Stomach (tissue), 9 donors: ENCODE data around the gene GOLPH3. TPM values are rescaled to one million over a fixed set of nuclear protein-coding genes. Genes with fewer than 3 reads are reported as not detected.

Experiments
- DNase-seq, 2 donors: peaks; one replicate each; pipeline versions ENCODE4 v3.0.0 to v3.0.0-alpha.2; 2013 to 2019
- H3K27ac ChIP-seq, 5 donors: fragments of 200-600 bp in 4 of 5; sonication (generic) in 4 of 5; one replicate each; pipeline ENCODE4 v1.5.1; 2013 to 2019; ENCODE audit warnings: mild to moderate bottlenecking in 1 of 5, moderate library complexity in 1 of 5
- H3K27me3 ChIP-seq, 3 donors: fragments of 200-600 bp; sonication (generic); one replicate each; pipeline ENCODE4 v1.5.1; 2017 to 2019; ENCODE audit warnings: mixed run types in 1 of 3
- H3K36me3 ChIP-seq, 4 donors: fragments of 200-600 bp; sonication (generic); 1 replicate in 3 of 4; 2 replicates in 1 of 4; pipeline ENCODE4 v1.5.1; 2016 to 2019
- H3K4me1 ChIP-seq, 4 donors: fragments of 200-600 bp; sonication (generic); one replicate each; pipeline ENCODE4 v1.5.1; 2016 to 2019
- H3K4me3 ChIP-seq, 4 donors: fragments of 200-600 bp; sonication (generic) in 3 of 4; one replicate each; pipeline ENCODE4 v1.5.1; 2016 to 2019; ENCODE audit warnings: mild to moderate bottlenecking in 1 of 4
- H3K9me3 ChIP-seq, 4 donors: fragments of 200-600 bp; sonication (generic); one replicate each; pipeline ENCODE4 v1.5.1; 2016 to 2019
- EP300 ChIP-seq: sonication (generic); formaldehyde crosslinking; IDR thresholded peaks from one replicate; pipeline ENCODE4 v1.6.1; 2017; ENCODE audit warnings: antibody characterized with exemption
- POLR2A ChIP-seq, 4 donors: fragments of 450-650 bp; IDR thresholded peaks; one replicate each; pipeline ENCODE4 v1.6.1; 2016; ENCODE audit warnings: antibody characterized with exemption in 4 of 4, control low read depth in 2 of 4, mild to moderate bottlenecking in 1 of 4, moderate library complexity in 1 of 4
- POLR2AphosphoS5 ChIP-seq, 3 donors: sonication (generic); formaldehyde crosslinking; IDR thresholded peaks; one replicate each; pipeline ENCODE4 v1.6.1; 2016; ENCODE audit warnings: antibody characterized with exemption in 3 of 3
- WGBS, 5 donors: extraction: QIAGEN DNeasy Blood & Tissue Kit in 3 of 5; methylation state at CpG; one replicate each; pipeline versions ENCODE4 v1.1.5 to v1.1.7; 2013 to 2018; 5-methylcytosine and 5-hydroxymethylcytosine counted together
- intact Hi-C: fragments of 100-400 bp; cut with DNase I; formaldehyde crosslinking; loops from one replicate; pipeline ENCODE4 v1.15.1; 2023; ENCODE audit warnings: low total_unique reads
- polyA plus RNA-seq, 3 donors: library from polyadenylated mRNA; stranded (reverse); fragments of 200-250 nt; gene quantifications; one replicate each; pipeline ENCODE4 v1.2.3, GENCODE V29; 2013
- total RNA-seq, 5 donors: library from RNA; depleted of rRNA; stranded (reverse); fragments of >200 nt; gene quantifications; one replicate each; pipeline versions ENCODE4 v1.1.0 to v1.2.3, GENCODE V29; 2014 to 2016
- TF ChIP-seq, protein P1 (sequence below), 7 experiments: fragments of 450-650 bp in 4 of 7; fragments of 200-600 bp in 3 of 7; sonication (generic) in 3 of 7; IDR thresholded peaks; one replicate each; pipeline ENCODE4 v1.5.1; 2016 to 2019; ENCODE audit warnings: antibody characterized with exemption in 7 of 7, control low read depth in 2 of 7, mild to moderate bottlenecking in 1 of 7
- donor health status: healthy with polysubstance abuse.
- donor health status: Bipolar disorder and iron deficiency.
- donor health status: healthy.

GOLPH3 gene
- total and polyA plus RNA-seq, 8 donors: 38.3 to 171 (median 92.7) TPM

- TF ChIP-seq EP300: no peak
- no peak for TF ChIP-seq POLR2AphosphoS5 (IDR thresholded peaks at IDR 0.05)
- TF ChIP-seq POLR2A (IDR thresholded peaks at IDR 0.05): no peak
- TF ChIP-seq, protein P1, sequence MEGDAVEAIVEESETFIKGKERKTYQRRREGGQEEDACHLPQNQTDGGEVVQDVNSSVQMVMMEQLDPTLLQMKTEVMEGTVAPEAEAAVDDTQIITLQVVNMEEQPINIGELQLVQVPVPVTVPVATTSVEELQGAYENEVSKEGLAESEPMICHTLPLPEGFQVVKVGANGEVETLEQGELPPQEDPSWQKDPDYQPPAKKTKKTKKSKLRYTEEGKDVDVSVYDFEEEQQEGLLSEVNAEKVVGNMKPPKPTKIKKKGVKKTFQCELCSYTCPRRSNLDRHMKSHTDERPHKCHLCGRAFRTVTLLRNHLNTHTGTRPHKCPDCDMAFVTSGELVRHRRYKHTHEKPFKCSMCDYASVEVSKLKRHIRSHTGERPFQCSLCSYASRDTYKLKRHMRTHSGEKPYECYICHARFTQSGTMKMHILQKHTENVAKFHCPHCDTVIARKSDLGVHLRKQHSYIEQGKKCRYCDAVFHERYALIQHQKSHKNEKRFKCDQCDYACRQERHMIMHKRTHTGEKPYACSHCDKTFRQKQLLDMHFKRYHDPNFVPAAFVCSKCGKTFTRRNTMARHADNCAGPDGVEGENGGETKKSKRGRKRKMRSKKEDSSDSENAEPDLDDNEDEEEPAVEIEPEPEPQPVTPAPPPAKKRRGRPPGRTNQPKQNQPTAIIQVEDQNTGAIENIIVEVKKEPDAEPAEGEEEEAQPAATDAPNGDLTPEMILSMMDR (IDR thresholded peaks at IDR 0.05): no peak
- Histone ChIP-seq H3K27me3 (no peaks in the 10 kb centered on the region), H3K4me1 (peaks cover 4 to 61% (median 31%) of the 10 kb centered on the region in 4 donors), H3K27ac (no peak overlapping the region), H3K9me3 (no peaks in the 10 kb centered on the region), H3K36me3 (peaks cover 7 to 42% (median 36%) of the 10 kb centered on the region in 4 donors), H3K4me3 (no peak overlapping the region)
- intact Hi-C loops: no loop called here
- DNase-seq: no peak
- 82 to 93% (median 86%) methylated on average over 1 of the region's 1 CpG for WGBS, 5 donors
Measured at GRCh38 chr5:32135086-32135485, 39.0 kb downstream of the GOLPH3 start.

DNA sequence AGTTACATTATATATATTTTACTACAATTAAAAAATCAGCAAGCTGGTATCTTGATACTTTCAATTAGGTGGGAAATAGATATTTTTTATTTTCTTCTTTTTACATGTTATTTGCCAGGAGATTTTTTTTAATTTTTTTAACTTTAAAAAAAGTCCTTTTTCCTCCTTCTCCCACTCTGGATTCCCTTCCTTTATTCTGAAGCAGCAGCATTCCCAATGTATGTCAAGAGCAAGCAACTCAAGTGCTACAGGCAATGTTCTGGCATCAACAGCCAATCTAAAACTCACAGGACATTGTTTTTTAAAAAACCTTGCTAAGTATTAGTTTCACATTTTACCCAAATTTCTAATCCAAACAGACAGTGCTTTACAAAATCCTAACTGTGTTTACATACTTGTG, 41.4 kb downstream of the GOLPH3 start:
- peaks cover 10 to 84% (median 47%) of the 10 kb centered on the region in 4 donors for H3K4me1 ChIP-seq

GRCh38 chr5:32131604-32132003, 42.5 kb downstream of the GOLPH3 start:
- Histone ChIP-seq H3K27ac (no peak overlapping the region), H3K9me3 (no peaks in the 10 kb centered on the region), H3K4me3 (no peak overlapping the region), H3K4me1 (peaks cover 10 to 95% (median 51%) of the 10 kb centered on the region in 4 donors), H3K27me3 (no peaks in the 10 kb centered on the region), H3K36me3 (peaks cover 7 to 41% (median 31%) of the 10 kb centered on the region in 4 donors)
- WGBS, 5 donors: 69 to 92% (median 85%) methylated on average over 1 of the region's 1 CpG
- intact Hi-C loops: no loop called here
- TF ChIP-seq POLR2AphosphoS5 (IDR thresholded peaks at IDR 0.05) (no peak), POLR2A (IDR thresholded peaks at IDR 0.05) (no peak), EP300 (no peak)
- TF ChIP-seq, protein P1 (IDR thresholded peaks at IDR 0.05): no peak
- no peak for DNase-seq

More for the DNA sequence above, 41.4 kb downstream of the GOLPH3 start:
- no peak overlapping the region for H3K27ac ChIP-seq
- no peaks in the 10 kb centered on the region for H3K9me3 ChIP-seq
- H3K4me3 ChIP-seq: no peak overlapping the region
- peaks cover 7 to 42% (median 33%) of the 10 kb centered on the region in 4 donors for H3K36me3 ChIP-seq
- TF ChIP-seq POLR2A (IDR thresholded peaks at IDR 0.05) (no peak), EP300 (no peak), POLR2AphosphoS5 (IDR thresholded peaks at IDR 0.05) (no peak)
- TF ChIP-seq, protein P1 (IDR thresholded peaks at IDR 0.05): no peak
- H3K27me3 ChIP-seq: no peaks in the 10 kb centered on the region
- no peak for DNase-seq
- intact Hi-C loops: no loop called here

DNA sequence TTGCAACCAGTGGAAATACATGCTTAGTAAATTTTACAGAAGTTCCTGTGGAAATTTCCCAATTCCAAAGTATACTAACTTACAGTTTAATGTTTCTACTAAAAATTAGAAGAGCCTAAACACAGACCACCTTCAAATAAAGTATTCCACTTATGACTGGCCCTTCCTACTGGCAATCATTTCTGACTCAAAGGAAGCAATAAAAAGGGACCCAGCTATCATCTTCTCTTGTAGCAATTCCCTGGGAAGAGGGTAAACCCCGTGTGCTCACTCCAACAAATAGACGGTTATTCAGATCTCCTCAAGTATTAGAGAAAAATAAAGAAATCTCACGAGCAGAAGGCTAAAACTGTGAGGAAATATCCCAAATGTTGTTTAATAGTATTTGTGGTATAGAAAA, 43.3 kb downstream of the GOLPH3 start:
- no peaks in the 10 kb centered on the region for H3K9me3 ChIP-seq
- peaks cover 10 to 92% (median 51%) of the 10 kb centered on the region in 4 donors for H3K4me1 ChIP-seq
- H3K27me3 ChIP-seq: no peaks in the 10 kb centered on the region
- no peak for DNase-seq
- H3K4me3 ChIP-seq: no peak overlapping the region
- intact Hi-C loops: no loop called here
- TF ChIP-seq POLR2A (IDR thresholded peaks at IDR 0.05): no peak
- TF ChIP-seq POLR2AphosphoS5 (IDR thresholded peaks at IDR 0.05): no peak
- no peak overlapping the region for H3K27ac ChIP-seq
- 79 to 92% (median 88%) methylated on average over 3 of the region's 3 CpGs for WGBS, 5 donors
- H3K36me3 ChIP-seq: peaks cover 7 to 48% (median 36%) of the 10 kb centered on the region in 4 donors

- no peak for TF ChIP-seq POLR2A (IDR thresholded peaks at IDR 0.05)
- intact Hi-C loops: no loop called here
Measured at GRCh38 chr5:32129074-32129598, 45.0 kb downstream of the GOLPH3 start.

More at GRCh38 chr5:32129074-32129598, 45.0 kb downstream of the GOLPH3 start:
- no peak for DNase-seq
- Histone ChIP-seq H3K36me3 (peaks cover 6 to 41% (median 31%) of the 10 kb centered on the region in 4 donors), H3K4me3 (peak overlapping the region in 2 of 4 donors; percentile 3 to 7), H3K27ac (peak overlapping the region in 3 of 5 donors; percentile 54 to 69 (median 57)), H3K9me3 (no peaks in the 10 kb centered on the region), H3K4me1 (peaks cover 6 to 91% (median 52%) of the 10 kb centered on the region in 4 donors), H3K27me3 (no peaks in the 10 kb centered on the region)
- 55 to 70% (median 66%) methylated on average over 7 of the region's 7 CpGs for WGBS, 5 donors
